H1 (cell line): Measurements from ENCODE around the gene DBH. TPM values are rescaled to one million over a fixed set of nuclear protein-coding genes. Genes with fewer than 3 reads are reported as not detected.

ENCODE experiments used
- BCL11A ChIP-seq, 2 experiments: IDR thresholded peaks; one replicate each; pipeline ENCODE4 v1.6.1; 2011; ENCODE audit warnings: low read depth in 2 of 2, low read length in 2 of 2, mild to moderate bottlenecking in 2 of 2
- CTBP2 ChIP-seq: IDR thresholded peaks from 2 replicates; pipeline ENCODE4 v1.7.0; 2011; ENCODE audit warnings: borderline replicate concordance, mild to moderate bottlenecking, moderate library complexity, mixed read lengths, low read length; ENCODE audit not compliant: insufficient read depth, insufficient read length
- KDM1A ChIP-seq: fragments of 200-600, 300-600 bp; sonication (generic); IDR thresholded peaks from 2 replicates; pipeline ENCODE4 v1.7.1; 2016; ENCODE audit warnings: mild to moderate bottlenecking, low read length, borderline replicate concordance
- MAFK ChIP-seq: IDR thresholded peaks from 2 replicates; pipeline ENCODE4 v1.6.1; 2012; ENCODE audit warnings: low read depth, mild to moderate bottlenecking, improper control_type of control experiment, low read length
- POU5F1 ChIP-seq: IDR thresholded peaks from 2 replicates; pipeline ENCODE4 v1.6.1; 2011; ENCODE audit warnings: low read depth, mild to moderate bottlenecking, low read length, moderate library complexity
- SRF ChIP-seq: IDR thresholded peaks from 2 replicates; pipeline ENCODE4 v1.6.1; 2011; ENCODE audit warnings: mild to moderate bottlenecking, low read depth, low read length, moderate library complexity
- polyA plus RNA-seq, 7 experiments: library from polyadenylated mRNA; depleted of rRNA in 3 of 7; stranded (reverse) in 5 of 7; unstranded in 2 of 7; fragments of >200 nt in 5 of 7; fragments of 200-250 nt in 2 of 7; gene quantifications; 1 replicate in 5 of 7; 2 replicates in 1 of 7; 4 replicates in 1 of 7; pipeline versions ENCODE4 v1.2.1 to v1.2.3, GENCODE V29; 2011 to 2013; ENCODE audit warnings: missing spikeins in 2 of 7, mixed read lengths in 2 of 7
- total RNA-seq: library from RNA; stranded (reverse); fragmentation: NEBNext Ultra II Directional; extraction: Animal tissue kit (Norgen Biotek cat#: 25700); gene quantifications from 2 replicates; pipeline ENCODE4 v1.2.1, GENCODE V29; 2021
- TF ChIP-seq, protein P1 (sequence below): IDR thresholded peaks from 2 replicates; pipeline ENCODE4 v1.6.1; 2012; ENCODE audit warnings: inconsistent platforms

The DBH gene
- total and polyA plus RNA-seq, 2 of the 8 experiments (the other 6 are each of a cell fraction or from before 2014, with no cell fraction given), result 0.18 TPM; not detected in 1

DNA sequence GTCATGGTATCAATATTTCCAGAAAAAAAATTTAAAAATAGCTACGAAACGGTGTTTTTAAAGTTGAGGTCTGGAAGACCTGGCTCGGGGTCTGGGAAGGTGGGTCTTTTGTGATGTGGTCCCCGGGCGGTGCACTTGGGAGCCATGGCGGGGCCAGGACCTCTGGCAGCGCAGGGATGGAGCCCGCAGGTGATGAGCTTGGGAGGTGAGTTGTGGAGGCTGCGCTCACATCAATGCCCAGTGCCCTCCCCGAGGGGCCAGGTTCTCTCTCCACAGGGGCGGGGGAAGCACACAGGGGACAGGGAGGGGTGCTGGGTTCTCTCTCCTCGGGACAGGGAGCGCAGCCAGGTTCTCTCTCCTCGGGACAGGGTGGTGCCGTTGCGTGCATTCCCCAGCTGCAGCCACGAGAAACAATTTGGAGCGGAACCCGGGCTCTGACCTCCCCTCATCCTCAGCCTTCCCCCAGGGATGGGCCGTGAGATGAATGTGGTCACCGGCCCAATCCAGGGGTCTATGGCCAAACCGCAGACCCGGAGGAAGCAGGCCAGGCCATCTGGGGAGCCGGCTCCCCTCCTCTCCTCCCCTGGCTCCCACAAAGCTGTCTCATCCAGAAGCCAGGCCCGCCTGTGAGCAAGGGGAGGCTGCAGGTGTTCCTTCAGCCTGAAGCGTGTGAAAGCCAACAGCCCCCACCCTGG is 25.8 kb downstream of the DBH start (continued):
- TF ChIP-seq MAFK (no peak), CTBP2 (no peak), KDM1A (no peak), SRF (no peak), BCL11A (IDR thresholded peaks at IDR 0.05; ENCODE audit: low read depth in 2 of 2, low read length in 2 of 2) (no peak), POU5F1 (no peak)
- TF ChIP-seq, protein P1, sequence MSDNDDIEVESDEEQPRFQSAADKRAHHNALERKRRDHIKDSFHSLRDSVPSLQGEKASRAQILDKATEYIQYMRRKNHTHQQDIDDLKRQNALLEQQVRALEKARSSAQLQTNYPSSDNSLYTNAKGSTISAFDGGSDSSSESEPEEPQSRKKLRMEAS, result no peak
- TF ChIP-seq, all 59 proteins: peak for 0
